ENCODE measurements around the gene C1orf174. TPM values are rescaled to one million over a fixed set of nuclear protein-coding genes. Genes with fewer than 3 reads are reported as not detected.
"Not testable (repeated sequence)": the region's sequence is repeated elsewhere in the genome, so short reads cannot be mapped to it uniquely, and the experiment has no call there.

The C1orf174 gene
- total RNA-seq, 1 donor from 2014 or later, result 19.9 TPM

DNA sequence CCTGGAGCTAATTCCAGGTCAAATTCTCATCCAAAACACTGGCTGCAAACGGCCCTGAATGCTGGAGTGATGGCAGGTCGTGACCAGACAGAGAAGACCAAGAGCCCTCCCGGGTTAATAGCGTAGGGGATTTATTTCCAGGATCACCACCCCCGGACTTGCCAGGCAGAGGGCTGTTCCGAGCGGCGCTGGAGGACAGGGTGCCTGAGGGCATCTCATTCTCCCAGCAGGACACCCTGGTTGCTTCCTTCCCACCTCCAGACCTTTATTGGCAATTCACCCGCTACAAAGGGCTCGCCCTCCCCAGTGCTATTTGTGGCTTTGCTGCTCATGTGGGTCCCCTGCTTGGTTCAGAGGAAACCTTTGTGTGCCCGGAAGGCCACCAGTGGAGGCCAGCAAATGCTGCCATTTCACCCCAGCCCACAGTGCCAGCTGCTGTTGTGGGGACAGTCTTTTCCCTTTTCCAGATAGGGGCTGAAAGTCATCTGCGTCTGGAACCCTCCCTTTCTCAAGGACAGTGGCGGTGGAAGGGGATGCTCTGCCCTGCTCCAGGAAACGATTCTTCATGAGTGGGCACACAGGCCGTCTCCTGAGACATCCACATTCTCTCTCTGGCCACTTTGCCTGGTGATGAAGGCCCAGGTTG, 19.0 kb upstream of the C1orf174 start:
- ATAC-seq (no peak), DNase-seq (peak; percentile 50)
- Histone ChIP-seq H3K4me3 (no peak overlapping the region), H3K27ac (no peak overlapping the region), H3K9me3 (no peaks in the 10 kb centered on the region), H3K36me3 (no peaks in the 10 kb centered on the region), H3K4me1 (no peaks in the 10 kb centered on the region), H3K27me3 (peaks cover 11% of the 10 kb centered on the region)
- intact Hi-C loops (cut with DNase I), result no loop called here
- TF ChIP-seq, protein P1, sequence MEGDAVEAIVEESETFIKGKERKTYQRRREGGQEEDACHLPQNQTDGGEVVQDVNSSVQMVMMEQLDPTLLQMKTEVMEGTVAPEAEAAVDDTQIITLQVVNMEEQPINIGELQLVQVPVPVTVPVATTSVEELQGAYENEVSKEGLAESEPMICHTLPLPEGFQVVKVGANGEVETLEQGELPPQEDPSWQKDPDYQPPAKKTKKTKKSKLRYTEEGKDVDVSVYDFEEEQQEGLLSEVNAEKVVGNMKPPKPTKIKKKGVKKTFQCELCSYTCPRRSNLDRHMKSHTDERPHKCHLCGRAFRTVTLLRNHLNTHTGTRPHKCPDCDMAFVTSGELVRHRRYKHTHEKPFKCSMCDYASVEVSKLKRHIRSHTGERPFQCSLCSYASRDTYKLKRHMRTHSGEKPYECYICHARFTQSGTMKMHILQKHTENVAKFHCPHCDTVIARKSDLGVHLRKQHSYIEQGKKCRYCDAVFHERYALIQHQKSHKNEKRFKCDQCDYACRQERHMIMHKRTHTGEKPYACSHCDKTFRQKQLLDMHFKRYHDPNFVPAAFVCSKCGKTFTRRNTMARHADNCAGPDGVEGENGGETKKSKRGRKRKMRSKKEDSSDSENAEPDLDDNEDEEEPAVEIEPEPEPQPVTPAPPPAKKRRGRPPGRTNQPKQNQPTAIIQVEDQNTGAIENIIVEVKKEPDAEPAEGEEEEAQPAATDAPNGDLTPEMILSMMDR (IDR thresholded peaks at IDR 0.05), result no peak

GRCh38 chr1:3918359-3918758, 18.3 kb upstream of the C1orf174 start:
- intact Hi-C loops (cut with DNase I); H3K27ac ChIP-seq; H3K36me3 ChIP-seq; H3K4me1 ChIP-seq; H3K4me3 ChIP-seq; H3K9me3 ChIP-seq; ATAC-seq: not testable (repeated sequence)
- peaks cover 11% of the 10 kb centered on the region for H3K27me3 ChIP-seq
- peak; percentile 2 for DNase-seq

- no peaks in the 10 kb centered on the region for H3K9me3 ChIP-seq
- DNase-seq (peak; percentile 57), ATAC-seq (no peak)
- H3K27me3 ChIP-seq, result peaks cover 11% of the 10 kb centered on the region
- TF ChIP-seq, protein P1 (IDR thresholded peaks at IDR 0.05), result no peak
- H3K4me3 ChIP-seq, result no peak overlapping the region
- no peaks in the 10 kb centered on the region for H3K36me3 ChIP-seq
- H3K27ac ChIP-seq, result no peak overlapping the region
- H3K4me1 ChIP-seq, result no peaks in the 10 kb centered on the region
- intact Hi-C loops (cut with DNase I), result no loop called here
Observed at GRCh38 chr1:3917761-3918160, 17.7 kb upstream of the C1orf174 start.

DNA sequence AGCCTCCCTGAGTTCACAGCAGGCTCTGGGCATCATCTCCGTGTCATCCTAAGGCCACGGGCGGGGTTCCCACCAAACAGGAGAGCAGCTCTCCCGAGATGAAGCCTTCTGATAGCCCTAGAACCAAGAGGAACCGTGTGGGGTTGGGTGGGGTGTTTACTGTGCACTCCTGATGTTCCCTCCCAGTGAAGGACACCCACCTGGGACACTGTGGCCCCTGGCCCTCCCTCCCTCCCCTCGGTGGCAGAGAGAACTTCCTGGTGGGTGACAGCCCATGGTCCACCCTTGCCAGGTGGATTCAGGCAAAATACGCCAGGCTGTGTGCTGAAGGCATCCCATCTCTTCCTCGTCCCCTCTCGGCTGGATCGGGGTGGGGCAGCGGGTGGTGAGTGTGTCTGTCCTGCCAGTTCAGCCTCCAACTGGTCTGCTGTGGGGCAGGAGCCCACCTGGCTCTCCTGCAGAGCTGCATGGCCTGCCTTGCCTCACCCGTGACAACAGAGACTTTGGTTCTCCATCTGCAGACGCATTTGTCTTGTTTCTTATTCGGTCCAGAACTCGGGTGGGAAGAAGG, 15.6 kb upstream of the C1orf174 start:
- no peak overlapping the region for H3K4me3 ChIP-seq
- H3K36me3 ChIP-seq, result no peaks in the 10 kb centered on the region
- no peak for DNase-seq
- no peak overlapping the region for H3K27ac ChIP-seq
- TF ChIP-seq, protein P1 (IDR thresholded peaks at IDR 0.05), result no peak
- H3K4me1 ChIP-seq, result peaks cover 4% of the 10 kb centered on the region
- peaks cover 26% of the 10 kb centered on the region for H3K27me3 ChIP-seq
- intact Hi-C loops (cut with DNase I), result no loop called here
- no peaks in the 10 kb centered on the region for H3K9me3 ChIP-seq
- ATAC-seq, result no peak

- intact Hi-C loops (cut with DNase I), result no loop called here
- no peak for ATAC-seq
- H3K36me3 ChIP-seq, result no peaks in the 10 kb centered on the region
Observed at GRCh38 chr1:3914911-3915310, 14.8 kb upstream of the C1orf174 start.

DNA sequence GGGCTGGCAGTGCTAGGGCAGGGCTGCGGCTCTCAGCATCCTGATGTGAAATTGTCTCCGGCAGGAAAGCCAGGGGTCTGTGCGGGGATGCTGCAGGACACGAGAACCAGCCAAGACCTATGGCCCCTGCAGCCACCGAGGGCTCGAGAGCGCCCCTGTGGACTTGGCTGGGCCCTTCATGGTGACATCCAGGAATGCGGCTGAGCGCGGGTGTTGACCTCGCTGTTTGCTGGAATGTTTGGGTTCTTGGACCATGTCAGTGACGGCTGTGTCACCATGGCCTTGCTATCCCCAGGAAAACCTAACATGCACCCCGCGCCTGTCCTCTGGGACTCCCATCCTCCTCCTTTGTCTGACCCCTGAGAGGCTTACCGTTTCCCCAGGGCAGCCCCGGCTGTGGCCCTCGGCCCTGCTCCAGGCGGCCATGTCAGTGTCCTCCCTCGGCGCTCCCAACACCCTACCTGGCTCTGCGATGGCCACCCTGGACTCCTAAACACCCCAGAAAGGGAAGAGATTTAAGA, 14.3 kb upstream of the C1orf174 start:
- TF ChIP-seq, protein P1 (IDR thresholded peaks at IDR 0.05), result no peak
- intact Hi-C loops (cut with DNase I), result no loop called here
- Histone ChIP-seq H3K4me3 (no peak overlapping the region), H3K4me1 (peaks cover 4% of the 10 kb centered on the region), H3K9me3 (no peaks in the 10 kb centered on the region), H3K36me3 (no peaks in the 10 kb centered on the region), H3K27ac (no peak overlapping the region), H3K27me3 (peaks cover 35% of the 10 kb centered on the region)
- no peak for ATAC-seq
- no peak for DNase-seq

More at GRCh38 chr1:3914911-3915310, 14.8 kb upstream of the C1orf174 start:
- H3K4me3 ChIP-seq, result no peak overlapping the region
- H3K27ac ChIP-seq, result no peak overlapping the region
- peaks cover 33% of the 10 kb centered on the region for H3K27me3 ChIP-seq
- no peaks in the 10 kb centered on the region for H3K9me3 ChIP-seq
- no peak for DNase-seq
- H3K4me1 ChIP-seq, result peaks cover 4% of the 10 kb centered on the region
- TF ChIP-seq, protein P1 (IDR thresholded peaks at IDR 0.05), result no peak

All from upper lobe of right lung (tissue), 1 donor.